ENCODE results near the gene CACNA1G.

- TF ChIP-seq CTCF (IDR thresholded peaks at IDR 0.05; ENCODE audit: low read depth, low read length, poor library complexity, severe bottlenecking) (no peak), EZH2phosphoT487 (IDR thresholded peaks at IDR 0.05; ENCODE audit: borderline replicate concordance, low read length) (no peak)
Measured at GRCh38 chr17:50604513-50604912, 44.0 kb downstream of the CACNA1G start.
